Measurements from ENCODE around the gene FZD1.

FZD1 gene

GRCh38 chr7:91265693-91266066 is 1.4 kb downstream of the FZD1 start:
- peak; percentile 36 for DNase-seq

GRCh38 chr7:91266067-91266688 is 1.9 kb downstream of the FZD1 start:
- DNase-seq = peak; percentile 63

GRCh38 chr7:91266689-91267090 is 2.5 kb downstream of the FZD1 start:
- no peak for DNase-seq

- DNase-seq = peak; percentile 66
Observed at GRCh38 chr7:91267171-91267955, 3.1 kb downstream of the FZD1 start.

DNA sequence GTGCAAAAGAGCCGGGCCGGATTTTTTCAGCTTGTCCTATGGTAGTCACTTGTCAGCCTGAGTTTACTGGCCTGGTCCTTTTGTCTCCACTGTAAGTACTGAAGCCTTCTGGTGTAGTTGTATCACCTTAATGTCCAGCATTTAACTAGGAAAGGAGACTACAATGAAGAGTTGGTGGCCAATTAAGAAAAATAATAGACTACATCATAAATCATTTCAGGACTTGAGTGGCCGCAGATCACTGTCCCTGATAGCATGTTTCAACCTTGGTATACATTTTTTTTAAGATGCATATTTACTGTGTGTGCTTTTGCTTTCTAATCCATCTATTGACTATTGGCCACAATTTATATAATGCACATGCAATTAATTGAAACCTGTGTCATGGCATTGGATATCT is 6.1 kb downstream of the FZD1 start:
- no peak for DNase-seq

DNA sequence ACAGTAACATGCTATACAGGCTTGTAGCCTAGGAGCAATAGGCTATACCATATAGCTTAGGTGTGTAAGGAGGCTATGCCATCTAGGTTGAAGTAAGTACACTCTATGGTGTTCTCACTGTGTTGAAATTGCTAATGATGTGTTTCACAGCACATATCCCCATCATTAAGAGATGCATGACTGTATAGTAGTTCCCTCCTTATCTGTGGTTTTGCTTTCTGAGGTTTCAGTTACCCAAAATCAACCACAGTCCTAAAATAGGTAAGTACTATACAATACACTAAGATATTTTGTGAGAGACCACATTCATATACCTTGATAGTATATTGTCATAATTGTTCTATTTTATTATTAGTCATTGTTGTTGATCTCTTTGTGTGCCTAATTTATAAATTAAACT is 12.7 kb downstream of the FZD1 start:
- DNase-seq = no peak

DNA sequence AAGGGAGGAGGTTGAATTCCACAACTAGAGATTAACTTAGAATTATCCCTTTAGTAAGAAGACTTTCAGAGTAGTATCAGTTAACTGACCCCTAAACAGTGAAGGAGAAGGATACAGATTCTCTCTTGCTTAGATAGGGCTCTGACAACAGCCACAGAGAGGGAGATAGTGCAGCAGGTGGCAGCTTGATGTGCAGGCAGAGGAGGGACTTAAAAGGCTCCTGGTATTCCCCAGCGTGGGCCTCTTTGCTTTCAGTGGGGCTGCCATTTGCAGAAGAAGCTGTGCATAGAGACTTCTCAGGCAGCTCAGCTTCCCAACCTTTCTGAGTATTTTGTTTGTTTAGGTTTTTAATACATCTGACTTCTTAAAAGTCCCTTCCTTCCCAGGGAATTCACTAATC is 16.0 kb downstream of the FZD1 start:
- DNase-seq = no peak

DNA sequence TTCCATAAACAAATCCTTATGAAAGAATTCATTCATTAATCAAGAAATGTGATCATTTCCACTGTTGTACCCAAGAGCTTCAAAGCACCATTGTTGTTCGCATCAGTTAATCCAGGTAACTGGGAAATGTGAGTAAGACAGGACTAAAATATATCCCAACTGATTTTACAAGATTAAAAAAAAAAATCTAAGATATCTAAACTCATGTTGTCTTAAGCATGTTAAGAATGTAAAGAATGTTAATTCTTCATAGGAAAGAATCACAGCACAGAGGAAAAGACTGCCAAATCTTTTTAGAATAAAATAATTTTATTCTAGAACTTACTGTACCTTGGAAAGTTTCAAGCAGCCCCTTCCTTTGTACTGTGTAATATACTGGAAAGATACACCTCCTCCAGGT is 16.4 kb downstream of the FZD1 start:
- no peak for DNase-seq

DNA sequence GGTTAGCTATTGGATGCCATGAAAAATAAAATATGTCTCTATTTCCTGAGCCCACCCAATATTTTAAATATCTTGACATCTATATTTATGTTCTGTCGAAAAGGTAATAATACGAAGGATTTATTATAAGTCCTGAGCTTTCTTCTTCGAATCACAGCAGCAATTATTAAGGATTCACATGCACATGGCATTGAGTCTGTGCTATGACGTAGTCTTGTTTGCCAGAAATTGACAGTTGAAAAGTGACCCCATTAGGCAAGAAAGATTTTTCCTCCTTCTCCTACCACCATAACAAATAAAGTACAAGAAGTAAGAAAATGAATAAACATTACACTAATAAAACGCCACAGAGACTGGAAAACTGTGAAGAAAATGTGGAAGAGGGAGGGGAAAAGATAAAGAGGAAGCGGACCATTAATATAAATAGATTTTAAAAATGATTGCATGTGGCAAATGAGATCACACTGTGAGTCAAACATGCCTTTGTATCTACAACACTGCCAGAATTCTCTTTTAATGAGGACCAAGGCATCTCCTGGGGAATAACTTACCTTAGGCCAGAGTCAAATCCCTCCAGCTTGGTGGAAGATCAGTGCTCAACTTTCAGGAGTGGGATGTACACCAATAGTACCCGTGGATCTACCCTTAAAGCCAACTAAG is 21.6 kb downstream of the FZD1 start:
- DNase-seq = no peak

GRCh38 chr7:91286432-91286831 is 22.2 kb downstream of the FZD1 start:
- DNase-seq = no peak

DNA sequence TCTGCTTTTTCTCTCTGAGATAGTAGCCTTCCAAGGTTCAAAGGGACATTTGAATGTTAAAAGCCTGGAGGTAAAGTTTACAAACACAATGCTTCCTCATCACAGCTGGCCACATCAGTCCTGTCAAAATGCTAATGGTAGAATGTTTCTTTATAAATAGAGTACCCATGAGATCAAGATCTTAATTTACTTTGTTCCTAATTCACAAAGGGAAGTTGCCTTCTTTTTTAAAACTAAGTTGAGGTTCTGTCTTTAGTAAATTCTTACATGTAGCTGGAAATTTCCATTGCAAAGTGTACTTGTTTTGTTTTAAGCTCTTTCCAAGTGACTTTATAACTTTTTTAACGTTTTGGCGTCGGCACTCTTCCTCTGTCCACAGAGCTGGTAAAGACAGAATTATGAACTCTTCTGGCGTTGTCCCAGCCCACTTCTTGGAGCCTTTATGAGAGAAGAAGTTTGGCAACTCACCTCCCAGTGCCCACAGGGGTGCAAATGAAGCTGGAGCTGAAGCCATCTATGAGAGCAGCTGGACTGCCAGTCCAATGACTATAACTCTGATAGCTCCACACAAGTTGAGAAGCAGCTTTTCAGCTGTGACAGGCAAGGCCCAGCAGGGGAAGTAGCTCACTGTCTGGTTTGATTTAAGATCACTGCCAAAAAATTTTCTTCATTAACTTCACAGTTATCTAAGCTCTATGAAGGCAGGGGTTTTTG is 23.3 kb downstream of the FZD1 start:
- peak; percentile 45 for DNase-seq

GRCh38 chr7:91288208-91288824 is 24.1 kb downstream of the FZD1 start:
- DNase-seq = no peak

DNA sequence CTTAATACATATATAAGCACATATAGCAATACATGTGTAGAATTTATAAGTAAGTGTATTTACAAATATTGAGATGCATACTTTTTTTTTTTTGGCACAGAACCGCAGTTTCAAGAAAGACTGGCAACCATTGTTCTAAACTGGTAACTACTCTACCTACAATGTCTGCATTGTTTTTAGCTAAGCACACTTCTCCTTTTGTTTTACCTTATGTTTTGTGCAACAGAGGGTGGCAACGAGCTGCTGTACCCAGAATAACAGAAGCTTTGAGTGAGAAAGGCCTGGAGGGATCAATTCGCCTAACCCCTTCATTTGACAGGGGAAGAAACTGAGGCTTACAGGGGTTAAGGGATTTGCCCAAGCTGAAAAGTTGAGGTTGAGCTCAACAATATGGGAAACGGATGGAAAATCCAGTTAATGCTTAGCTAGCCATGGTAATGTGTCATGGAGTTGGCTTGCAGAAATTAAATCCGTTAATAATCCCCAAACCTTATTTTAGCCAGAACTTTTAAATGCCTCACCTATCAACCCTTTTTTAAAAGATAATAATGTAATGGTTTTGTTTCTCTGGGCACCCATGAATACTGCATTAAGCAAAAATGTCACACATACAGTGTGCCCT is 25.5 kb downstream of the FZD1 start:
- no peak for DNase-seq

GRCh38 chr7:91291302-91291701 is 27.1 kb downstream of the FZD1 start:
- no peak for DNase-seq

DNA sequence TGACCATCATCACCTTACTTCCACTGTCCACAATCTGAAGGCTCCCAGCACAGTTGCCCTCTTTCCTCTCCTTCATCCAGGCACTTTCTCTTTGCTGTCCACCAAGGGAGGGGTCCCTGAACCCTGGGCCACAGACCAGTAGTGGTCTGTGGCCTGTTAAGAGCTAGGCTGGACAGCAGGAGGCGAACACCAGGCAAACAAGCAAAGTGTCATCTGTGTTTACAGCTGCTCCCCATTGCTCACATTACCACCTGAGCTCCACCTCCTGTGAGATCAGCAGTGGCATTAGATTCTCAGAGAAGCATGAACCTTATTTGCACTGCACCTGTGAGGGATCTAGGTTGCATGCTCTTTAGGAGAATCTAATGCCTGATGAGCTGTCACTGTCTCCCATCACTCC is 27.7 kb downstream of the FZD1 start:
- no peak for DNase-seq

GRCh38 chr7:91292506-91292905 is 28.3 kb downstream of the FZD1 start:
- no peak for DNase-seq

- no peak for DNase-seq
Observed at GRCh38 chr7:91293136-91293535, 28.9 kb downstream of the FZD1 start.

DNA sequence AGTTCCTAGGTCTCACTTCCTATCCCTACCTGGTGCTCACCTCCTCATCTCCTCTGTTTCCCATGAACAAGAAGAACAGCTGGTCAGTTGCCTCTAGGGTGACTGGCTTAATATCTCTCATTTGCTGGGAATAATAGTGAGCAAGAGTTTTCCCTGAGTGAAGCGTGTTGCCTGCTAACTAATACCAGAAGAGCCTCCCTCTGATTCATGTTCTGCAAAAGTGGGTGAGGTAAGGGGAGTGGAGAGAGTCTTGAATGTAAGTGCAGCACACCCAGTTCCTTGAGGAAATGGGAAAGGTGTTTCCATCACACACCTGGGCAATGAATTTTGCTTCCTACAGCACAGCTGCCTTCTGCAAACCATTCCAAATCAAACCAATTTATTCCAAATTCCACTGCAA is 29.6 kb downstream of the FZD1 start:
- no peak for DNase-seq

- DNase-seq = no peak
Observed at GRCh38 chr7:91294639-91295220, 30.5 kb downstream of the FZD1 start.

- no peak for DNase-seq
Observed at GRCh38 chr7:91295576-91295975, 31.3 kb downstream of the FZD1 start.

DNA sequence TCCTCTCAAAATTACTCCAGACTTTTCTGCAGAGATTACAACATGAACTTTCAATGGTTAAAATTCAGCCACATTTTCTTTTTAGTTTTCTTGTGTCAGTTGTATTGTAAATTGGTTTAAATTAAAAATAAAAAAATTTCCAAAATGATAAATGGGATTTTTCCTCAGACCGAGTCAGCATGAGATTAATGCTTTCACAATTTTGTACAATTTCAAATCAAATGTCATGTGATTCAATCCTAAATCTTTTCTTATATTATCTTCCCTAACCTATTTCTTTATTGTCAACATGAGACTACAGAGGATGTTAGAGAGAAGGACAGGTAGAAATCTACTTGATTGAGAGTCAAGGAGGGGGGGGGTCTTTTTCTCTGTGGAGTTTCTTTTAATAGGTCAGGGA is 33.7 kb downstream of the FZD1 start:
- no peak for DNase-seq
